GM12873 (cell line): Measurements from ENCODE around the gene CTNNA2.

Experiments used
- TF ChIP-seq, protein P1 (sequence below): IDR thresholded peaks from 2 replicates; pipeline ENCODE4 v1.5.1; 2012; ENCODE audit warnings: low read depth, mild to moderate bottlenecking, moderate library complexity, low read length, control low read depth; ENCODE audit not compliant: insufficient read depth; ENCODE audit errors: missing control alignments

CTNNA2 gene

DNA sequence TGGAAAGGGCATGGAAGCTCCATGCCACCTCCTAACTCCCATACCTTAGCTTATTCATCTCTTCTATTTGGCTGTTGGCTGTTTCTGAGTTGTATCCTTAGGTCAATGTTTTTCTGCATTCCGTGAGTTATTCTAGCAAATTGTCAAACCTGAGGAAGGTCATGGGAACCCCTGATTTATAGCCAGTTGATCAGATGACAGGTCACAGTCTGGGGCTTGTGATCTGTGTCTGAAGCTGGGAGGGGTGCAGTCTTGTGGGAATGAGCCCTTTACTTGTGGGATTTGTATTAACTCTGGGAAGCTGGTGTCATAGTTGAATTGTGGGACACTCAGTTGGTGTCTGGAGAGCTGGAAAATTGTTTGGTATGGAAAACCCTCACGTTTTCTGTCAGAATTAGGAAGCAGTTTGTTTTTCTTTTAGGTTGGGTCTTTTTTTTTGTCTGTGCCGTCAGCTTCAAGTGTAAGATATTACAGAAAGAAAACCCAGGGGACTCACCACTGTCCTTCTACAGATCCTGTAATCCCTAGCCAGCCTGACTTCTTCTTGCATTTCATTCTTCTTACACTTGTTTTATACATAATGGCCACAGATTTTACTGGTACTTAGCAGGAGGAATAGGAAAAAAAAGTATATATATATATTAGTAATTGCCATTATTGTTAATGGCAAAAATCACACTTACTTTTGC is 653.8 kb downstream of the CTNNA2 start:
- TF ChIP-seq, protein P1, sequence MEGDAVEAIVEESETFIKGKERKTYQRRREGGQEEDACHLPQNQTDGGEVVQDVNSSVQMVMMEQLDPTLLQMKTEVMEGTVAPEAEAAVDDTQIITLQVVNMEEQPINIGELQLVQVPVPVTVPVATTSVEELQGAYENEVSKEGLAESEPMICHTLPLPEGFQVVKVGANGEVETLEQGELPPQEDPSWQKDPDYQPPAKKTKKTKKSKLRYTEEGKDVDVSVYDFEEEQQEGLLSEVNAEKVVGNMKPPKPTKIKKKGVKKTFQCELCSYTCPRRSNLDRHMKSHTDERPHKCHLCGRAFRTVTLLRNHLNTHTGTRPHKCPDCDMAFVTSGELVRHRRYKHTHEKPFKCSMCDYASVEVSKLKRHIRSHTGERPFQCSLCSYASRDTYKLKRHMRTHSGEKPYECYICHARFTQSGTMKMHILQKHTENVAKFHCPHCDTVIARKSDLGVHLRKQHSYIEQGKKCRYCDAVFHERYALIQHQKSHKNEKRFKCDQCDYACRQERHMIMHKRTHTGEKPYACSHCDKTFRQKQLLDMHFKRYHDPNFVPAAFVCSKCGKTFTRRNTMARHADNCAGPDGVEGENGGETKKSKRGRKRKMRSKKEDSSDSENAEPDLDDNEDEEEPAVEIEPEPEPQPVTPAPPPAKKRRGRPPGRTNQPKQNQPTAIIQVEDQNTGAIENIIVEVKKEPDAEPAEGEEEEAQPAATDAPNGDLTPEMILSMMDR: no peak

DNA sequence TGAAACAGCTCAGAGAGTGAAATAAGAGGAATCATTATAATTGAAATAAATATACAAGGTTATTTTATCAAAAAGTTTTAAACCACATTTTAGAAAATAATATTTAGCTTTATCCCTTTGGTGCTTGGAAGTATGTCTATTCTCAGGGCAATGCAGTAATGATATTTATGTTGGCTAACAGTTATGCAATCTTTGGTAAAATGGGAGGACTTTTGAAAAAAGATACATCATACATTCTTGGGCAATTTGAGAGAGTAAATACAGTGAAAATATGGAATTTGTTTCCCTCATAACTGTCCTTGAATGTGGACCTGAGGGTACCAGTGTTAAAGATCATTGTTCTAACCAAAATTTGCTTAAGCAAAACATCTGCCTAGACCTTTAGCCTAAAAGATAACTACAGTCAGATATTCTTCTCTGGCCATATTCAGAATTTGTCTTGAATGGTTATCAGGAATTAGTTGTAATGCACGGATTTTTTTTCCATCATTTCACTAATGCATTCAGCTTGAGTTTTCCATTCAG is 654.5 kb downstream of the CTNNA2 start:
- TF ChIP-seq, protein P1: no peak

DNA sequence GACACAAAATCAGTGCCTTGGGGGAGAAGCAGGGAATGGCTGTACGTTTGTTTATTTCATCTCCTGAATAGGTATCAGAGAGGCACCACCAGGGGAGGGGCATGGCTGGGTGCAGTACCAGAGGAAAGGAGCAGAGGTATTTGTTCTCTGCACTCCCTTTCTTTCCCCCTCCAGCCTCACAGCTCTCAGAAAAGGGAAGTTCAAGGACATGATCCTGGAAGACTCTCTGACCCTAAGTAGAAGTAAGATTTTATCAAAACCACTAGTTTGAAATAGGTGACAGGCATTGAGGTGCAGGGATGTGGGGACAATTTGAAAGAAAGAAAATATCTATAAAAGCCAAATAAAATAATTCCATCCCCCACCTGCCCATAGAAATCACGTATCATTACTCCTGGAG is 655.2 kb downstream of the CTNNA2 start:
- TF ChIP-seq, protein P1: no peak

DNA sequence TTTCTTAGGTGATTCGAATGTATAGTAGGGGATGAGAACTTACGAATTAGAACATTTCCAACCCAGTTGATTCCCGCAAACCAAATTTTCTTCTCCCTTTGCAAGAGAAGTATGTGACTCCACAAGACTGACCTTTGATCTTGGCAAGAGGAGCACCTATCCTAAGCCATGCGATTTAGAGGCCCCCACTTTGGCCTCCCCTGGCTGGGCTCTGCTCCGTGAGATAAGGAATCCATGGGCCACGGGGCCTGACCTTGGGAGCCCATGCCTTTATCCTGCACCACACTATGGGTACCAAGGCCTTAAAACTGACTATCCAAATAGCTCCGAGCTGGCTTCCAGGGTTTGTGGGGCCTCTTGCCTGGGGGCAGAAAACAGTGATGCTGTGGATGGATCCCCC is 656.0 kb downstream of the CTNNA2 start:
- TF ChIP-seq, protein P1: no peak

DNA sequence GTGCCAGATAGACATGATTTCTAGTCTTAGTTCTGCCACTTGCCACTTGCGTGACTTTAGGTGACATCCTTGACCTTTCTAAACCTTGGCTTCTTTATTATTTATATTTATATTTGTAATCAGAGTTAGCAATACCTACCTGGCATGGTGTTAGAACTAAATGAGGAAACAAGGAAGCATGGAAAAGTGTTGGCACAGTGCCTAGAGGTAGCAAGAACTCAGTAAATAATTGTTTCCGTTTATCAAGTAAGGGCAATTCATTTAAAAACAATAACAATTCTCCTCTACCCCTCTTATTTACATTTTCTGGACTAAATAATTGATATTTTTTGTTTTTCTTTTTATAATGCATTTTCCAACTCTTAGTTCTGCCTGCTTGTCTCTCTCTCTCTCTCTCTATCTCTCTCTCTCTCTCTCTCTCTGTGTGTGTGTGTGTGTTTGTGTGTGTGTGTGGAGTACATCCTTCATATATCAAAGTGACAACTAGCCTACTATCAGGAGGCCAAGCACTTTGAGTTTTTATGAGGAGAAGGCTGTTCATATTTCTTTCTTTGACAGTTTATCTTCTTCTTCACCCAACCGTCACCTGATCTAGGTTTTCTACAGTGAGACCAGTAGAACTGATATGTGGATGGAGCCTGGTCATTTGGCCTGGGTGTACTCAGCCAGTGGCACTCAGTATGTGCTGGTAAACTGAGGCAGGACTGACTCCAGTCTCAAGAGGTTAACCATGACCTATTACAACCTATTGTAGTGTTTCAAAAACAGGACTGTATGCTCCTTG is 657.2 kb downstream of the CTNNA2 start:
- TF ChIP-seq, protein P1: no peak

DNA sequence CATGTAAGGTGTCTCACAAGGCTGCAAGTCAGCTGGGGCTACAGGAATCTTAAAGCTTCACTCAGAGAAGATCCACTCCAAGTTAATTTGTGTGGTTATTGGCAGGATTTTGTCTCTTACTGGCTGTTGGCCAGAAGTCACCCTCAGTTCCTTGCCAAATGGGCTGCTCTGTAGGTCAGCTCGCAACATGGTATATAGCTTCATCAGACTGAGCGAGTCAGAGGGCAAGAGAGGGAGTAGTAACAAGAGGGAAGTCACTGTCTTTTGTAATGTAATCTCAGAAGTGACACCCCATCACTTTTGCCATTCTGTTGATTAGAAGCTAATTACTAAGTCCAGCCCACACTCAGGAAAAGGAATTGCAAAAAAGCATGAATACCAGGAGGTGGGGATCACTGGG is 672.2 kb downstream of the CTNNA2 start:
- TF ChIP-seq, protein P1: no peak

DNA sequence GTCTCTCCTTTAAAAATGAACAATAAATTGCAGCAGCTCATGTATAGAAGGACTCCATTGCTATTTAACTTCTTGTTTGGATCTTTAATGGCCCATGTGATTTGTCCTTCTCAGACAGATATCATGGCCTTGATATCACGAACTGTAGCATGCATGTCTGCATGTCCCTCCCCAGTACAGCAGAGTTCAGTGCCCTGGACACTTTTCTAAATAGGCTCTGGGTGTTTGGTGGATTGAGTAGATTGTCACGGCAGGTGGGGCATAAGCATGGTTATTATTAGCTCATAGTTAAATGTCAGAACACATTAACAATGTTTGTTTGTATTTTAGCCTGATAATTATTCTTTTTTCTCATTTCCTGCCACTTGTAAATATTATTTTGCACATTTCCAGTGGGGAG is 673.4 kb downstream of the CTNNA2 start:
- TF ChIP-seq, protein P1: no peak
